Mammary epithelial cell (primary cell): Measurements from ENCODE around the gene MAP3K7CL.

Experiments used
- EZH2 ChIP-seq: IDR thresholded peaks from 2 replicates; pipeline ENCODE4 v1.6.1; 2012; ENCODE audit warnings: low read length, inconsistent platforms, borderline replicate concordance
- TF ChIP-seq, protein P1 (sequence below), 2 donors: IDR thresholded peaks in 1 of 2; conservative IDR thresholded peaks in 1 of 2; 2 replicates each; pipeline ENCODE4 v1.5.1; 2011 to 2012; ENCODE audit warnings: inconsistent platforms in 2 of 2, low read length in 2 of 2, mild to moderate bottlenecking in 2 of 2, control low read depth in 1 of 2, low read depth in 1 of 2; ENCODE audit not compliant: insufficient read depth in 1 of 2; ENCODE audit errors: extremely low read depth in 1 of 2

GRCh38 chr21:29136033-29136432, 5.6 kb downstream of the MAP3K7CL start:
- TF ChIP-seq, protein P1, sequence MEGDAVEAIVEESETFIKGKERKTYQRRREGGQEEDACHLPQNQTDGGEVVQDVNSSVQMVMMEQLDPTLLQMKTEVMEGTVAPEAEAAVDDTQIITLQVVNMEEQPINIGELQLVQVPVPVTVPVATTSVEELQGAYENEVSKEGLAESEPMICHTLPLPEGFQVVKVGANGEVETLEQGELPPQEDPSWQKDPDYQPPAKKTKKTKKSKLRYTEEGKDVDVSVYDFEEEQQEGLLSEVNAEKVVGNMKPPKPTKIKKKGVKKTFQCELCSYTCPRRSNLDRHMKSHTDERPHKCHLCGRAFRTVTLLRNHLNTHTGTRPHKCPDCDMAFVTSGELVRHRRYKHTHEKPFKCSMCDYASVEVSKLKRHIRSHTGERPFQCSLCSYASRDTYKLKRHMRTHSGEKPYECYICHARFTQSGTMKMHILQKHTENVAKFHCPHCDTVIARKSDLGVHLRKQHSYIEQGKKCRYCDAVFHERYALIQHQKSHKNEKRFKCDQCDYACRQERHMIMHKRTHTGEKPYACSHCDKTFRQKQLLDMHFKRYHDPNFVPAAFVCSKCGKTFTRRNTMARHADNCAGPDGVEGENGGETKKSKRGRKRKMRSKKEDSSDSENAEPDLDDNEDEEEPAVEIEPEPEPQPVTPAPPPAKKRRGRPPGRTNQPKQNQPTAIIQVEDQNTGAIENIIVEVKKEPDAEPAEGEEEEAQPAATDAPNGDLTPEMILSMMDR (conservative IDR thresholded peaks at IDR 0.05 in 1 of 2, IDR thresholded peaks at IDR 0.05 in 1 of 2; ENCODE audit: extremely low read depth in 1 of 2, insufficient read depth in 1 of 2, low read depth in 1 of 2, low read length in 2 of 2): no peak
- no peak for TF ChIP-seq EZH2
